K562 (cell line): ENCODE results near the gene ZNF30. TPM values are rescaled to one million over a fixed set of nuclear protein-coding genes. Genes with fewer than 3 reads are reported as not detected.
A peak's percentile ranks its signal among the peaks of the same experiment; 100 is the strongest.

Source experiments
- ATAC-seq: fragments of 200-7000 bp; cut with Tn5 transposase; 3 replicates; pipeline ENCODE4 v1.9.1; 2020; ENCODE audit warnings: moderate library complexity
- BruUV-seq: library from RNA; stranded (reverse); fragments of 400-500 nt; replicated peaks from 2 replicates; lab custom pipeline; 2021; lab: Mats Ljungman, UMichigan
- CTCF ChIA-PET: fragments of 300-600 bp; formaldehyde crosslinking; extraction: SDS; loops from one replicate; lab custom pipeline; 2021; ENCODE audit warnings: low intra/inter-chr PET ratio; lab: Yijun Ruan, JAX
- POLR2A ChIA-PET: fragments of 300-600, 350-650 bp; sonication (Branson Sonifier 250); formaldehyde crosslinking; extraction: SDS; loops from one replicate; lab custom pipeline; 2021; ENCODE audit warnings: antibody characterized with exemption, inconsistent platforms; lab: Yijun Ruan, JAX
- DNase-seq, 4 experiments: peaks; one replicate each; pipeline versions ENCODE4 v3.0.0 to v3.0.0-alpha.2; 2011 to 2018; ENCODE audit warnings: low spot score in 3 of 4, mixed read lengths in 3 of 4; ENCODE audit errors: extremely low read depth in 1 of 4
- FAIRE-seq: peaks from 2 replicates; lab custom pipeline; 2011; peaks lifted over from hg19 to GRCh38; lab: Jason Lieb, UNC
- H2AFZ ChIP-seq: 2 replicates; pipeline ENCODE4 v1.6.0; 2011; ENCODE audit warnings: low read depth, low read length, control low read depth, inconsistent platforms
- H3K27ac ChIP-seq: fragments of 200-600 bp; 3 replicates; pipeline ENCODE4 v1.8.0; 2011; ENCODE audit warnings: low read depth, mild to moderate bottlenecking, control low read depth, inconsistent platforms, low read length, moderate library complexity, mixed read lengths; ENCODE audit errors: extremely low read depth
- H3K27me3 ChIP-seq, 2 experiments: fragments of 300-600 bp in 1 of 2; 2 replicates in 1 of 2; 3 replicates in 1 of 2; pipeline versions ENCODE4 v1.6.0 to v1.8.0; 2011; ENCODE audit warnings: inconsistent platforms in 2 of 2, low read length in 2 of 2, mild to moderate bottlenecking in 1 of 2, mixed read lengths in 1 of 2, moderate library complexity in 1 of 2; ENCODE audit not compliant: control insufficient read depth in 2 of 2, insufficient read depth in 2 of 2
- H3K36me3 ChIP-seq: fragments of 300-600 bp; 3 replicates; pipeline ENCODE4 v1.8.0; 2011; ENCODE audit warnings: mild to moderate bottlenecking, low read length, inconsistent platforms; ENCODE audit not compliant: control insufficient read depth, insufficient read depth
- H3K4me1 ChIP-seq, 2 experiments: fragments of 200-600 bp in 1 of 2; replicated peaks in 1 of 2; 2 replicates in 1 of 2; 3 replicates in 1 of 2; pipeline versions ENCODE4 v1.5.1 to v1.8.0; 2011; ENCODE audit warnings: inconsistent platforms in 2 of 2, low read length in 2 of 2, mild to moderate bottlenecking in 1 of 2, mixed read lengths in 1 of 2, moderate library complexity in 1 of 2; ENCODE audit not compliant: control insufficient read depth in 2 of 2, insufficient read depth in 2 of 2
- H3K4me2 ChIP-seq: 2 replicates; pipeline ENCODE4 v1.6.1; 2011; ENCODE audit warnings: low read length, control low read depth, inconsistent platforms, mixed read lengths; ENCODE audit not compliant: insufficient read depth
- H3K4me3 ChIP-seq: fragments of 200-600 bp; sonication (generic), shearing (Covaris generic); 2 replicates; pipeline ENCODE4 v1.5.1; 2016; ENCODE audit warnings: control low read depth, inconsistent platforms
- H3K79me2 ChIP-seq: fragments of 200-600 bp; 3 replicates; pipeline ENCODE4 v1.8.0; 2011; ENCODE audit warnings: low read length, inconsistent platforms; ENCODE audit not compliant: control insufficient read depth, insufficient read depth
- H3K9ac ChIP-seq, 2 experiments: 2 replicates each; pipeline versions ENCODE4 v1.6.0 to v1.6.1; 2011; ENCODE audit warnings: low read depth in 2 of 2, low read length in 2 of 2, control low read depth in 1 of 2, inconsistent platforms in 1 of 2, mild to moderate bottlenecking in 1 of 2, mixed read lengths in 1 of 2; ENCODE audit not compliant: insufficient read depth in 1 of 2
- H3K9me1 ChIP-seq: one replicate; pipeline ENCODE4 v1.6.0; 2011; ENCODE audit warnings: inconsistent platforms, mild to moderate bottlenecking, low read length, moderate library complexity; ENCODE audit not compliant: control insufficient read depth, insufficient read depth
- H3K9me3 ChIP-seq: replicated peaks from 2 replicates; pipeline ENCODE4 v1.5.1; 2011; ENCODE audit warnings: low read depth, low read length, inconsistent platforms; ENCODE audit not compliant: control insufficient read depth, insufficient read depth
- H4K20me1 ChIP-seq: replicated peaks from 2 replicates; pipeline ENCODE4 v1.6.1; 2011; ENCODE audit warnings: low read length, inconsistent platforms, mixed read lengths; ENCODE audit not compliant: control insufficient read depth, insufficient read depth
- POLR2G ChIP-seq: fragments of 200-400 bp; formaldehyde crosslinking; IDR thresholded peaks from 2 replicates; pipeline ENCODE4 v1.6.1; 2017; ENCODE audit warnings: low read depth, mild to moderate bottlenecking, antibody characterized with exemption, low read length, moderate library complexity
- RBFOX2 ChIP-seq: fragments of 200-400 bp; formaldehyde crosslinking; IDR thresholded peaks from 2 replicates; pipeline ENCODE4 v1.6.1; 2017; ENCODE audit warnings: low read depth, mild to moderate bottlenecking, low read length, moderate library complexity
- ZFX ChIP-seq: sonication (generic); formaldehyde crosslinking; IDR thresholded peaks from 2 replicates; pipeline ENCODE4 v1.8.0; 2022; ENCODE audit warnings: mild to moderate bottlenecking, missing genetic modification reagents, moderate library complexity
- WGBS: fragments of 100-300 bp; shearing (Covaris generic); methylation state at CpG from one replicate; pipeline ENCODE4 v1.1.6; 2016; ENCODE audit warnings: low coverage, mixed read lengths; ENCODE audit not compliant: insufficient coverage; ENCODE audit errors: missing lambda C conversion rate; 5-methylcytosine and 5-hydroxymethylcytosine counted together
- in situ Hi-C: fragments of 300-500 bp; cut with MboI; formaldehyde crosslinking; loops from 4 replicates; pipeline ENCODE4 v1.15.0; 2018; ENCODE audit warnings: inconsistent platforms, mixed read lengths
- intact Hi-C: fragments of 100-400 bp; cut with micrococcal nuclease; formaldehyde crosslinking; loops from 2 replicates; pipeline ENCODE4 v1.14.2; 2022
- polyA plus RNA-seq, 8 experiments: library from polyadenylated mRNA; depleted of rRNA in 4 of 8; stranded (reverse) in 5 of 8; unstranded in 3 of 8; fragments of >200 nt; fragmentation: Nextera tagmentation in 2 of 8; fragmentation: Illumina TruSeq in 1 of 8; extraction: Ambion mirVana in 2 of 8; extraction: Trizol in 1 of 8; gene quantifications; 2 replicates each; pipeline versions ENCODE4 v1.2.1 to v1.2.3, GENCODE V29; 2011 to 2014; ENCODE audit warnings: inconsistent platforms in 1 of 8, missing spikeins in 1 of 8
- total RNA-seq, 7 experiments: library from RNA; depleted of rRNA in 6 of 7; stranded (reverse); fragments of >200 nt in 6 of 7; fragmentation: Illumina TruSeq in 2 of 7; extraction: Trizol in 2 of 7; gene quantifications; 2 replicates each; pipeline versions ENCODE4 v1.2.1 to v1.2.3, GENCODE V29; 2011 to 2021; ENCODE audit warnings: low replicate concordance in 1 of 7

Gene ZNF30
- total and polyA plus RNA-seq, 9 of the 15 experiments (the other 6 are each of a cell fraction or from before 2014, with no cell fraction given): 7.3 to 13.4 (median 10.6) TPM

GRCh38 chr19:34960940-34961679 is 34.4 kb downstream of the ZNF30 start:
- ChIA-PET CTCF (no interaction called here), POLR2A (no interaction called here)
- Histone ChIP-seq H3K27me3 (no peaks in the 10 kb centered on the region), H3K4me1 (peaks cover 12 to 28% of the 10 kb centered on the region in 2 experiments; a peak in 4 of 5 replicates), H2AFZ (no peak overlapping the region), H3K9me3 (peaks cover 59% of the 10 kb centered on the region), H4K20me1 (no peaks in the 10 kb centered on the region), H3K9me1 (no peaks in the 10 kb centered on the region), H3K4me3 (no peak overlapping the region), H3K36me3 (peaks cover 61% of the 10 kb centered on the region), H3K79me2 (peaks cover 47% of the 10 kb centered on the region), H3K4me2 (peak overlapping the region; percentile 93), H3K27ac (no peak overlapping the region; the same call in 2 of the 3 replicates), H3K9ac (no peak overlapping the region)
- WGBS: 91% methylated on average over 11 of the region's 12 CpGs
- in situ Hi-C loops (no loop called here), intact Hi-C loops (no loop called here)
- BruUV-seq: no TSS peak
- 0 out of 2 replicates have a peak, but pooled peaks have one; percentile 32 for TF ChIP-seq POLR2G
- peak; percentile 65 for TF ChIP-seq RBFOX2
- TF ChIP-seq ZFX (CRISPR knock-in tag): no peak
- ATAC-seq (no peak), FAIRE-seq (no peak), DNase-seq (no peak)
